CD4-positive, alpha-beta T cell treated with Interleukin-1 beta for 1 hour (primary cell): ENCODE results near the gene HSF2BP.
A peak's percentile ranks its signal among the peaks of the same experiment; 100 is the strongest.

Experiments used
- DNase-seq, 2 donors: peaks; one replicate each; pipeline ENCODE4 v3.0.0-alpha.2; 2020 to 2022

Gene HSF2BP

DNA sequence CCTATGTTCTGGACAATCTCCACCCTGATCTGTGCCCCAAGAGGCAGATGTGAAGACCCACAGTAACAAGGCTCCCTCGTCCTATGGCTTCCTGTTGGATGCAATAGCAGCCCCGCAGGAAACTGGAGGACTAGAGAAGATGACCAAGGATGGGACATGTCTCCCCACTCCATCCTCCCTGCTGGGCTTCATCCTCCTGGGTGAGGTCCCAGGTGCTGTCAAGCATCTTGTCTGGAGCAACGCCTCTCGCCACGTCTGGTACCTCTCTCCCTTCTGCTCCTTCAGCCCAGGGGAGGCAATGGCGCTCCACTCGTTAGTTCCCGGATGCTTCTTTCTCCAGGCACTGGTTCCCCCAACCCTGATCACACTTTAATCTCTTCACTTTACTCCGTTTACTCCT lies 11.1 kb downstream of the HSF2BP start:
- DNase-seq: no peak

DNA sequence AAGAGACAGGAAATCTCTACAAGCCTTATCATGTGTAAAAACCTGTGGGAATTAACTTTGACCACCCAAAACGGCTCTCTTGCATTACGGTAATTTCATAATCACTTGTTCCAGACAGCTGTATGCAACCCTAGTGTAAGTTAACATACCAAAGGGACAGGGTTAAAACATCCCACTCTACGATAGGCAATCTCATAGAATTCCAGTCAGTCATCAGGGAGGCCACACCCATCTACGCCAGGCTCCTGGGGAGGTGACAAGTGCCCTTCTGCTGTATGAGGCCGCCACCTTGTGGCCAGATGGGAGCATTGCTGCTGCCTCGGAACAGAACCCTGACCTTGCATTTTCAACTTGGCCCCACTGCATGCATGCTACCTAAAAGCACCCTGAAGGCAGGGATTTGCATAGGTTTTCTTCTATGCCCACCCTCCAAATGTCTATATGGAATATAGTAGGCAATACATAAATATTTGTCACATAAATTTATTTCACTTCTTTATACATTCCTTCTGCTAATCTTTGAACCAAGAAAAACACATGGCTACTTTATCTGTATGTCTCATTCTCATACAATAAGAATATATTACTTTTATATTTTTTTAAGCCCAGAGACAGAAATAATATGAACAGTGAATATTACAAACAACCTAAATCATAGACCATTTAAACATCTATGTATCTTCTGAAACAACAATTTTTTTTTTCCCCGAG lies 12.6 kb downstream of the HSF2BP start:
- peak; percentile 87 to 88 for DNase-seq

DNA sequence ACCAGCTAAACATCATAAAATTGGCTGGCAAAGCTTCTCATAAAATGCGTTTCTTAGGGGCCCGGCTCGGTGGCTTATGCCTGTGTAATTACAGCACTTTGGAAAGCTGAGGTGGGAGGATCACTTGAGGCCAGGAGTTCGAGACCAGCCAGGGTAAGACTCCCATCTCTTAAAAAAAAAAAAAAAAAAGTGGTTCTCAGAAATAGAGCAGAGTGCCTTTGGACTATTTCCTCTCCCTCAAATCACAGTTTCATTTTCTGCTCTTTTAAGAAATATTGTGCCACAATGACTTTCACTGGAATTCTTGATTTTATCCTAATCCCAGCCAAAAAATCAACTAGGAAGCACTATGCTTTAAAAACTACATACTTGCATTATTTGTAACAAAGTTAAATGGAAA lies 13.3 kb downstream of the HSF2BP start:
- no peak for DNase-seq

DNA sequence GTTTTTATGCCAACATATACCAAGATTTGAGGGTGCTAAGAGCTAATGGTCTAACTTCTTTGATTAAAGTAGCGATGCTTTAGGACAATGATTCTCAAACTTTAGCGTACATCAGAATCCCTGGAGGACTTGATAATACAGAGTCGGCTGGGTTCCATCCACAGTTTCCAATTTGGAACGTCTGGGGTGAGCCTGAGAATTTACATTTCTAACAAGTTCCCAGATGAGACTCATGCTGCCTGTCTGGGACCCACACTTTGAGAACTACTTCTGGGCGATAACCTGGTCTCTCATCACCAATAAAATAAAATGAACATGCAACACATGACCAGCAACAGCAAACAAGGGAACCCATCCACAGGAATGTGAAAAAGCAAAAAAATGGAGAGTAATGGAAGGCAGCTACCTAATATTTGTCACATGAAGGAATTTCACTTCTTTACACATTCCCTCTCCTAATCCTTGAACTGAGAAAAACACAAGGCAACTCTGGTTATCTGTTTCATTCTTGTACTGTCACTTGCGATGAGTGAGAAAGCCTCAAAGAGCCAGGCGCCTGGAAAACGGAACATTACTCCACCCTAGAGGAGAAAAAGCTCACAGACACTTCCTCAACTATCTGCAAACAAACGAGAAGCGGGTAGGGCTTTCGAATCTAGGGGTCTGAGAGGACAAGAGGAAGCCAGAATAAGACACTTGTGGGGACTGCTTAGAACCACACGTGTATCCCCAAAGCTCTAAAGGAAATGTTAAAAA lies 14.0 kb downstream of the HSF2BP start:
- peak; percentile 21 to 55 for DNase-seq

DNA sequence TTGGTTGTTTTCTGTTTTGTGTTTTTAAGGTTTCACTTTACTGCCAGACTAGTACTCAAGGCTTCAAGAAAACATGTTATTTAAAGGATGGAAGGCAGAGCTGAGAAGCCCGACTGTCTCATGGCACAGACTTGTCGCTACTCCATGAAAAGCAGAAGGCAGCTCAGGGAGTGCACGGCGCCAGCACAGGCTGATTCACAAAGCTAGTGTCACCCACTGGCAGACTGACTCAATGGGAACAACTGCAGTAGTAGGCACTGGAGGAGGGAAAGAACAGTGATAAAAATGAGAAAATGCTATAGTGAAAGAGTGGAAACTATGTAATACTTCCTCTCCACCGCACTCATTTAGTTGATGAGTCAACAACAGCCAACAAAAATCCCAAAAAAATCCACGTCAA lies 14.7 kb downstream of the HSF2BP start:
- no peak for DNase-seq

DNA sequence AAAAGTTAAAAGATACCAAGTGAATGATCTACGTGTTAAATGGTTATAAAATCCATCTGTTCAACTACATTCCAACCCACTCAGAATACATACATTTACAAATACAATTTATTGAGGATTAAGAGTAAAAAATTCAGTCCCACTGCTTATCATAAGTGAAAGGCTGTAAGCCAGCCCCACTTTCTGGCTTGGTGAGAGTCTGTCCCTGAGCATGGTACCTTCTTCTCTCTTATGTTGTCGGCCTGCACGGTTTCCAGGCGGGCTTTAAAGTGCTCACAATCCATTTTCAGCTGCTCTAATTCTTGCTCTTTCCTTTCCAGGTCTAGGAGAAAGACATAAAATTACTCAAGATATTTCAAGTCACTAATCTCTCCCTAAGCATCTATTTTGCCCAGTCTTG lies 15.2 kb downstream of the HSF2BP start:
- no peak for DNase-seq

DNA sequence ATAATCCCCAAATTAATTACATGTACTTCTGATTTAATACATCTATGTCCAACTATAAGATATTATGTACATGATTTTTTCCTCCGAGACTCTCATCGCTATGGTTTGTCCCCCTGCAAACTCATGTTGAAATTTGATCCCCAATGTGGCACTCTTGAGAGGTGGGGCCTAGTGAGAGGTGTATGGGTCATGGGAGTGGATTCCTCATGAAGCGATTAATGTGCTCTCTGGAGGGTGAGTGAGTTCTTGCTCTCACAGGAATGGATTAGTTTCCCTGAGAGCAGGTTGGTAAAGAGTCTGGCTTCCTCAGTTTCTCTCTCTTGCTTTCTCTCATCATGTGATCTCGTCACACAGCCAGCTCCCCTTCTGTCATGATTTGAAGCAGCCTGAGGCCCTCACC lies 16.1 kb downstream of the HSF2BP start:
- DNase-seq: no peak

DNA sequence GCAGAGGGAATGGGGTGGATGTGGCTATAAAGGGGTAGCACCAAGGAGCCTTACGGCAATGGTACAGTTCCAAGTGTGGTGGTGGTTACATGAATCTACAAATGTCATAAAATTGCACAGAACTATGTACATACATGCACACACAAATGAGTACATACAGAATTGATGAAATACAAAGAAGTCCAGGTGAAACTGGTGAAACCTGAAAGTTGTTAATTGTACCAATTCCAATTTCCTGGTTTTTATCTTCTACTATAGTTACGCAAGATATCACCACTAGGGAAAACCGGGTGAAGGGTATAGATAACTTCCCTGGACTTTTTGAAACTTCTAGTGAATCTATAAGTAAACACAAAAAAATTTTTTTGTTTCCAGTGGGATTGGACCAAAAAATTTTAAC lies 18.9 kb downstream of the HSF2BP start:
- DNase-seq: no peak

DNA sequence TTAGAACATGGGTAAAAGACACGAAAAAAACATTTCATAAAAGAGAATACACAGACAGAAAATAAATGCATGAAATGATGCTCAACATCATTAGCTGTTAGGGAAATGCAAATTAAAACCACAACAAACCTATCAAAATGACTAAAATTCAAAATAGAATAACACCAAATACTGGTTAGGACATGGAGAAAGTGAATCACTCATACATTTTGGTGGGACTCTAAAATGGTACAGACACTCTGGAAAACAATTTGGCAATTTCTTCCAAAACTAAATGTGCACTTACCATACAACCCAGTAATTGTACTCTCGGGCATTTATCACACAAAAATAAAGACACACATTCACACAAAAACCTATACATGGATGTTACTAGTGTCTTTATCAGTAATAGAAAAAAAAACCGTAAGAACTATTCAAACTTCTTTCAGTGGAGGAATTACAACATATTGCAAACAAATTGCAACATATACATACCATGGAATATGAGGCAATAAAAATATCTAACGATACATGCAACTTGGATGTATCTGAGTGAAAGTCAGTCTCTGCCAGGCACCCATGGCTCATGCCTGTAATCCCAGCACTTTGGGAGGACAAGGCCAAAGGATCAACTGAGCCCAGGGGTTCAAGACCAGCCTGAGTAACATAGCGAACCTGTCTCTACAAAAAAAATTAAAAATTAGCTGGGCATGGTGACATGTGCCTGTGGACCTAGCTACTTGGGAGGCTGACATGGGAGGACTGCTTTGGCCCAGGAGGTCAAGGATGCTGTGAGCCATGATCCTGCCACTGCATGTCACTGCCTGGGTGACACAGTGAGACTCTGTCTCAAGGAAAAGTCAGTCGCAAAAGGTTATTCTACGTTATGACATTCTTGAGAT lies 19.6 kb downstream of the HSF2BP start:
- no peak for DNase-seq

DNA sequence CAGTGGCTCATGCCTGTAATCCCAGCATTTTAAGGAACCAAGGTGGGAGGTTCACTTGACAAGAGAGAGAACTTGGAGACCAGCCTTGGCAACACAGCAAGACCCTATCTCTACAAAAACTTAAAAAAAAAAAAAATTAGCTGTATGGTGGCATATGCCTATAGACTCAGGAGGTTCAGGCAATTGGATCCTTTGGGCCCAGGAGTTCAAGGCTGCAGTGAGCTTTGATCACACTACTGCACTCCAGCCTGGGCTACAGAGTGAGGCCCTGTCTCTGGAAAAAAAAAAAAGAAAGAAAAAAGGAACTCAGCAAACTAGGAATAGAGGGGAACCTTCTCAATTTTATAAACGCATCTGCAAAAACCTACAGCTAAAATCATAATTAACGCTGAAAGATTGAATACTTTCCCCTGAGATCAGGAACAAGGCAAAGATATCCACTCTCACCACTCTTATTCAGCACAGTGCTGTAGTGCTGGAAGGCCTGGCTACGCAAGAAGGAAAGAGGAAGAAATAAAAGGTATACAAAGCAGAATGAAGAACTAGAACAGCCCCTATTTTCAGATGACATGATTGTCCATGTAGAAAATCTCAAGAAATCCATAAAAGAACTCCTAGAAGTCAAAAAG lies 21.6 kb downstream of the HSF2BP start:
- no peak for DNase-seq

DNA sequence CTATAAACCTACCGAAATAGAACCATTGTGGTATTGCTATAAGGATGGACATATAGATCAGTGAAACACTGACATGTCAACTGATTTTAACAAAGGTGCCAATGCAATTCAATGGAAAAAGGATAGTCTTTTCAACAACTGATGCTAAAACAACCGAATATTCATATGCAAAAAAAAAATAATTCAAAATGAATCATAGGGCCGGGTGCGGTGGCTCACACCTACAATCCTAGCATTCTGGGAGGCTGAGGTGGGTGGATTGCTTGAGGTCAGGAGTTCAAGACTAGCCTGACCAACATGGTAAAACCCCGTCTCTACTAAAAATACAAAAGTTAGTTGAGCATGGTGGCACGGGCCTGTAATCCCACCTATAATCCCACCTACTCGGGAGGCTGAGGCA lies 23.9 kb downstream of the HSF2BP start:
- no peak for DNase-seq

DNA sequence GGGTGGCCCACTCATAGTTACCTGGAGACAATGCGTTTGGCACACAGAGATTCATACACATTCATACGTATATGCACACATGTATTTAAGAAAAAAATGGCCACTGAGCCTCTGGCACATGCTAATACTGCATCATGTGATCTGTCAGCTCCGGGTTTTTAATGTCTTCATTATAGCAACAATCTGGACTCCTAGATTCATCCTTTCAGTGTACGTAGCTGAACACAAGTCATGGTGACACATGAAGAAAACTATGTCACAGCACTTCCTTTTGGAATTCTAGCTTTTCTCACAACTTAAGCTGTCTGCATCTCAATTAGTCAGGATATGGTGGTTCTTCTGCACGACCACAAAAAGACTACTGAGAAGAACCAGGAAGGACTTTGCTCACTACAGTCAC lies 24.7 kb downstream of the HSF2BP start:
- no peak for DNase-seq

DNA sequence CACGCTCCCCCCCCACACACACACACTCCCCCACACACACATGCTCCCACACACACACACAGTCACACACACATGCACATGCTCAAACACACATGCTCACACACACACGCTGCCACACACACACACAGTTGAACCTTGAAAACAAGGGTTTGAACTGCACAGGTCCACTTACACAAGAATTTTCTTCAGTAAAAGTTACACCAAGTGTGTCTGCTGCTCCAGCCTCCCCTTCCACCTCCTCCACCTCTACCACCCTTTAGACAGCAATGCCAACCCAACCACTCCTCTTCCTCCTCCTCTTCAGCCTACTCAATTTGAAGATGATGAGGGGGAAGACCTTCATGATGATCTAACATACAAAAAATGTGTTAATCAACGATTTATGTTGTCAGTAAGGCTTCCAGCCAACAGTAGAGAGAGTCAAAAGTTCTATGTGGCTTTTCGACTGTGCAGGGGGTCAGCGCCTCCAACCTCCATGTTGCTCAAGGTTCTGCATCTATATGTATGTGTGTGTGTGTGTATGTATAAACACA lies 26.8 kb downstream of the HSF2BP start:
- DNase-seq: no peak

DNA sequence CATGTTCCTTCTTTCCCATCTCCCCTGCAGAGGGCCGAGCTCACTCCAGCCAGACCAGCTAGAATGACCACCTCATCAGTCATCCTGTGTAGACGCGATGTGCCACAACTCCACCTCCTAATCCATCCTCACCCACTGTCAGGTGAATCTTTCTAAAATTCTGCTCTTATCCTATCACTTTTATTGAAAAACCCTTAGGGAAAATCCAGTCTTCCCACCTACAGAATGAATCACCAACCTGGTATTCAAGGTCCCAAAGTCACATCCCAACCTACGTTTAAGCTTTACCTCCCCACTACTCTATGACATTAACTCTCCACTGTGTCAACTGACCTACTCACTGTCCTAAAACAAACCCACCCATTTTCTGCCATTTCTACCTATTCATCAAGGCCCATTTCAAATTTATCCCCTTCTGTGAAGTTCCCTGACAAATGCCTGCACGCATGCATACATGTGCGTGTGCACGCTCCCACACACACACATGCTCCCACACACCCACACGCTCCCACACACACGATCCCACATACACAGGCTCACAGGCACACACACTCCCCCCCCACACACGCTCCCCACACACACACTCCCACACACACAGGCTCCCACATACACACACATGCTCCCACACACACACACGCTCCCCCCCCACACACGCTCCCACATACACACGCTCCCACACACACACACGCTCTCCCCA lies 27.7 kb downstream of the HSF2BP start:
- DNase-seq: no peak

DNA sequence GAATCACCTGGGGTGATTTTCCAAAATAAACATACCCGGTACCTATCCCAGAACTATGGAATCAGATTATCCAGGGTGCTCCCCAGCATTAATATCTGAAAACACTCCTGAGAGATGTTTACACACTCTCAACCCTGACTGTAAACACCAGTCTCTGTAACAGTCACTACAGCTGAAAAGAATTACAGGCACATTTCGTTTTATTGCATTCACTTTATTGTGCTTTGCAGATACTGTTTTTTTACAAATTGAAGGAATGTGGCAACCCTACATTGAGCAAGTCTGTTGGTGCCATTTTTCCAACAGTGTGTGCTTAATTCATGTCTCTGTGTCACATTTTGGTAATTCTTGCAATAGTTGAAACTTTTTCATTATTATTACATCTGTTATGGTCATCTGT lies 31.8 kb downstream of the HSF2BP start:
- DNase-seq: no peak

DNA sequence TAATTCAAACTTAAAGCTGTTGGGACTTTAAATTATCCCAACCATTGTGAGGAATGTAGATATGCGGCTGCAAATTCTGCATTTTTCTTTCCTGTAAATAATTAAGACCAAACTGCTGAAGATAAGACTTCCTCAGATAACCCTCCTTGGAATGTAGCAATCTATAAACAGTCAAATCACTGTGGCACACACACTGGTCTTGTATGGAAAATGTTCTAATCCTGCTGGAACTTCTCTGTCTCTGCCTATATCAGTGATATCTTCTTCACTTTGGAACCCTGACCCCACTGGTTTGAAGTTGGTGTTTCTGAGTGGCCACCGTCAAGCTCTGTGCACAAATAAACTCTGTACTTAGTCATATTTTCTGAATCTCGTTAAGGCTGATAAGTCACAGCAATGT lies 32.9 kb downstream of the HSF2BP start:
- no peak for DNase-seq

DNA sequence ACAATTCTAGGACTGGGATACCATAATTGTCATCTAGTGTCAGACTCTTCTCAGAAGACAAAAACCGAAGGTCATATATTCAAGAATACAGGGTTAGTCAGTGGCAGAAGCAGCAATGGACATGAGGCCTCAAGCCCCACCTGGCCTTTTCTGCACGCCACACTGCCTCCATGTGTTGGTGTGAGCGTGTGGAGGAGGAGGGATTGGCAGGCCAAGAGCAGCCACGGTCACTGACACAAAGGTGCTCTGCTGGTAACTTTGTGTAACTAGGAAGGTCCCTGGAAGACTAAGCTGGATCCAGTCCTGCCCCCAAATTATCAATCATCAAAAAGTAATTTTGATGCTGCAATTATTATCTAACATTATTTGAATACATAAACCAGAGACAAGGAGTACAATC lies 34.9 kb downstream of the HSF2BP start:
- DNase-seq: no peak

DNA sequence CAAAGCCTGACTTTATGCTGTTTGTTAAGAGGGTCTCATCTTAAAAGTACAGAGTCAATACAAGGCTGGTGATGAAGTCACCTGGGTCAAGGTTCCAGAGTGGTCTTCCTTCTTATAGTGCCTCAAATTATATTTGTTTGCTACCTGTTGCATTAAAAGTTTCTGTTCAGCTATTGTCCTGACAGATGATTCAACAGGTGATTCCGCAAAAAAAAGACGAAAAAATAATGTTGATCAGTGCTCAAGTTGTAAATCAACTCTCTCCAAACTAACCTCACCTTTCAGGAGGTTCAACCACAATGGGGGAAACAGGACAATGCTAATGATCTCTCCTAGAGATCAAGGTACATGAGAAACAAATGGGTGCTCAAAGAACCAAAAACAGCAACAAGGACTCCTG lies 35.7 kb downstream of the HSF2BP start:
- no peak for DNase-seq

DNA sequence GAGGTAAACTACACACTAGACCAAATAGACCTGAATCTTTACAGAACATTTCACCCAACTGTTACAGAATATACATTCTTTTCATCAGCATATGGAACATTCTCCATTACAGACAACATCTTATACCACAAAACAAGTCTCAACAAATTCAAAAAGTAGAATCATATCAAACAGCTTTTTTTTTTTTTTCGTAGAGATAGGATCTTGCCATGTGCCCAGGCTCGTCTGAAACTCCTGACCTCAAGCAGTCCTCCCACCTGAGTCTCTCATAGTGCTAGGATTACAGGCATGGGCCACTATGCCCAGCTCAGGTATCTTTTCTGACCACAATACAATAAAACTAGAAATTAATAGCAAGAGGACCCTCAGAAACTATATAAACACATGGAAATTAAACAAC lies 36.5 kb downstream of the HSF2BP start:
- no peak for DNase-seq

DNA sequence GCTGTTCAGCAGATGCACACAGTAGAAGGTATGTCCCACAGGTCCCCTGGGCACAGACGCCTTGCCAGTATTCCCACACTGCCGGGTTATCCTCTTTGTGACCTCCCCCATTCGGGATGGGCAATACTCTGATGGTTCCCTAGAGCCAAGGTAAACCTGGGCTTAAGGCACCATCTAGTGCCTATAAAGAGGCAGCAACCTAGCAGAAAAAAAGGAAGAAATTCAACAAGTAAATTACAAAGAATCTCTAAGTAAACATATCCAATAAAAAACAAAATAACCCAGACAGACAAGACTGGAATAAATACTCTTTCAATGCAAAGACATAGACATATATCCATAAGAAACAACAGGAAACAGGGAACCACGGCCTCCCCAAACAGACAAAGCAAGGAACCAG lies 39.4 kb downstream of the HSF2BP start:
- no peak for DNase-seq

DNA sequence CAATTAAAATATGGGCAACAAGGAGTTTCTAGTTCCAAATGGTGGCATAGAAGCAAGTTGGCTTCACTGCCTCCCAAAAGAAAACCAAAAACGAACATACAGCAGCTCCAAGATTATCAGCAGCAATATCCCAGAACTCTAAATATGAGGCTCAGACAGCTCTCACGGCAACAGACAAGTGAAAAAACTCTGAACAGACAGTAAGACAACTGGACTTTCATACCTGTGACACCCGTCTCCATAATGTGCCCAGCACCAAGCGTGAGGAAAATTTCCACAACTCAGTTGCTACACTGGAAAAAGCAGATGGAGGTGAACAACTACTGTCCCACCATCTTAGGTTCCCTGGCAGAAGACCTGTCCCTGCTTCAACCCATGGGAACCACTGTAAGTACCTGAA lies 39.9 kb downstream of the HSF2BP start:
- DNase-seq: no peak

DNA sequence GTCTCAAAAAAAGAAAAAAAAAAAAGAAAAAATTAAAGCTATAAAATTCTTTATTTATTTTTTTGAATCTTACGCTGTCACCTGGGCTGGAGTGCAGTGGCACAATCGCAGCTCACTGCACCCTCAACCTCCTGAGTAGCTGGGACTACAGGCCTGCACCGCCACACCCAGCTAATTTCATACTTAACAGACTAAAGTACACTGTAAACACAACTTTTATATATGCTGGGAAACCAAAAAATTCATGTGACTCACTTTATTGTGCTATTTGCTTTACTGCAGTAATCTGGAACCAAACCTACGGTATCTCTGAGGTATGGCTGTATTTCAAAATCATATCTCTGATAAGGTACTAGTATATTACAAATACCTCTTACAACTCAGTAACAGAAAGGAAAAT lies 40.3 kb downstream of the HSF2BP start:
- no peak for DNase-seq
